Liver (tissue), 9 donors: Measurements from ENCODE around the gene ANKRD13D. TPM values are rescaled to one million over a fixed set of nuclear protein-coding genes. Genes with fewer than 3 reads are reported as not detected.

Source experiments
- DNase-seq: peaks from one replicate; pipeline ENCODE4 v3.0.0-alpha.2; 2017; ENCODE audit warnings: low spot score
- H3K27ac ChIP-seq, 2 donors: one replicate each; pipeline ENCODE4 v1.7.0; 2013; ENCODE audit warnings: inconsistent platforms in 2 of 2, low read length in 2 of 2, control low read depth in 1 of 2, low read depth in 1 of 2, mild to moderate bottlenecking in 1 of 2
- H3K27me3 ChIP-seq, 4 donors: one replicate each; pipeline versions ENCODE4 v1.6.1 to v1.7.0; 2013; ENCODE audit warnings: low read length in 3 of 4, inconsistent platforms in 1 of 4, mild to moderate bottlenecking in 1 of 4, moderate library complexity in 1 of 4; ENCODE audit not compliant: control insufficient read depth in 4 of 4, insufficient read depth in 4 of 4
- H3K36me3 ChIP-seq, 4 donors: one replicate each; pipeline versions ENCODE4 v1.6.1 to v1.7.0; 2013; ENCODE audit warnings: low read length in 3 of 4, mild to moderate bottlenecking in 3 of 4, low read depth in 1 of 4, moderate library complexity in 1 of 4; ENCODE audit not compliant: control insufficient read depth in 4 of 4, insufficient read depth in 3 of 4
- H3K4me1 ChIP-seq, 4 donors: one replicate each; pipeline versions ENCODE4 v1.6.1 to v1.7.0; 2013; ENCODE audit warnings: low read length in 3 of 4, mild to moderate bottlenecking in 3 of 4, moderate library complexity in 1 of 4; ENCODE audit not compliant: control insufficient read depth in 4 of 4, insufficient read depth in 4 of 4
- H3K4me3 ChIP-seq, 3 donors: one replicate each; pipeline versions ENCODE4 v1.6.1 to v1.7.0; 2013; ENCODE audit warnings: low read length in 3 of 3, control low read depth in 1 of 3, low read depth in 1 of 3, mild to moderate bottlenecking in 1 of 3
- H3K9ac ChIP-seq, 2 donors: one replicate each; pipeline ENCODE4 v1.7.0; 2013; ENCODE audit warnings: low read length in 2 of 2, mild to moderate bottlenecking in 2 of 2, moderate library complexity in 2 of 2, control low read depth in 1 of 2, low read depth in 1 of 2
- H3K9me3 ChIP-seq, 4 donors: one replicate each; pipeline versions ENCODE4 v1.6.1 to v1.7.0; 2013; ENCODE audit warnings: low read length in 3 of 4; ENCODE audit not compliant: control insufficient read depth in 4 of 4
- FOXA1 ChIP-seq: IDR thresholded peaks from 2 replicates; pipeline ENCODE4 v1.6.1; 2016; ENCODE audit warnings: antibody characterized with exemption
- FOXA2 ChIP-seq: IDR thresholded peaks from 2 replicates; pipeline ENCODE4 v1.6.1; 2016; ENCODE audit warnings: antibody characterized with exemption
- GABPA ChIP-seq, 2 donors: IDR thresholded peaks in 1 of 2; conservative IDR thresholded peaks in 1 of 2; 2 replicates each; pipeline ENCODE4 v1.6.1; 2016; ENCODE audit warnings: antibody characterized with exemption in 2 of 2, mild to moderate bottlenecking in 1 of 2, moderate library complexity in 1 of 2
- HNF4G ChIP-seq: IDR thresholded peaks from 2 replicates; pipeline ENCODE4 v1.6.1; 2016; ENCODE audit warnings: antibody characterized with exemption
- NR2F2 ChIP-seq: IDR thresholded peaks from 2 replicates; pipeline ENCODE4 v1.6.1; 2016; ENCODE audit warnings: antibody characterized with exemption
- REST ChIP-seq: IDR thresholded peaks from 2 replicates; pipeline ENCODE4 v1.6.1; 2016; ENCODE audit warnings: antibody characterized with exemption, mild to moderate bottlenecking
- SP1 ChIP-seq: IDR thresholded peaks from 2 replicates; pipeline ENCODE4 v1.6.1; 2018; ENCODE audit warnings: antibody characterized with exemption, mild to moderate bottlenecking
- TAF1 ChIP-seq: conservative IDR thresholded peaks from 2 replicates; pipeline ENCODE4 v1.6.1; 2016; ENCODE audit warnings: antibody characterized with exemption, mild to moderate bottlenecking
- YY1 ChIP-seq: IDR thresholded peaks from 2 replicates; pipeline ENCODE4 v1.6.1; 2016; ENCODE audit warnings: antibody characterized with exemption, mild to moderate bottlenecking
- ZBTB33 ChIP-seq: IDR thresholded peaks from 2 replicates; pipeline ENCODE4 v1.6.1; 2016; ENCODE audit warnings: antibody characterized with exemption
- WGBS: extraction: QIAGEN DNeasy Blood & Tissue Kit; methylation state at CpG from one replicate; pipeline ENCODE4 v1.1.7; 2013; 5-methylcytosine and 5-hydroxymethylcytosine counted together
- polyA plus RNA-seq, 2 donors: library from polyadenylated mRNA; stranded (reverse) in 1 of 2; unstranded in 1 of 2; fragments of 200-250 nt in 1 of 2; fragments of >200 nt in 1 of 2; fragmentation: Nextera tagmentation in 1 of 2; extraction: Ambion mirVana in 1 of 2; gene quantifications; one replicate each; pipeline versions ENCODE4 v1.2.1 to v1.2.3, GENCODE V29; 2013 to 2015
- total RNA-seq, 2 donors: library from RNA; depleted of rRNA; stranded (reverse); fragments of >200 nt; gene quantifications; one replicate each; pipeline ENCODE4 v1.2.3, GENCODE V29; 2014
- donor health status: healthy.
- donor health status: healthy.
- donor health status: healthy.
- donor health status: healthy.
- donor health status: healthy.

The ANKRD13D gene
- total and polyA plus RNA-seq, 4 donors, result 5.5 to 15.0 (median 5.9) TPM

GRCh38 chr11:67271205-67271540 is 17.9 kb upstream of the ANKRD13D start:
- Histone ChIP-seq H3K4me3 (no peak overlapping the region), H3K27ac (peak overlapping the region in 1 of 2 donors; percentile 43), H3K9me3 (no peaks in the 10 kb centered on the region), H3K36me3 (no peaks in the 10 kb centered on the region), H3K27me3 (no peaks in the 10 kb centered on the region), H3K4me1 (peaks cover 16 to 86% (median 52%) of the 10 kb centered on the region in 4 donors), H3K9ac (no peak overlapping the region)
- DNase-seq, result no peak
- TF ChIP-seq SP1 (no peak), HNF4G (no peak), TAF1 (no peak), REST (no peak), ZBTB33 (no peak), NR2F2 (no peak)
- WGBS, result 71% methylated on average over 5 of the region's 5 CpGs

- Histone ChIP-seq H3K27me3 (no peaks in the 10 kb centered on the region), H3K4me3 (no peak overlapping the region), H3K9ac (no peak overlapping the region), H3K9me3 (no peaks in the 10 kb centered on the region), H3K4me1 (peaks cover 18 to 90% (median 54%) of the 10 kb centered on the region in 4 donors), H3K36me3 (no peaks in the 10 kb centered on the region), H3K27ac (peak overlapping the region; percentile 43 to 44)
- TF ChIP-seq FOXA1 (no peak), GABPA (IDR thresholded peaks at IDR 0.05 in 1 of 2, conservative IDR thresholded peaks at IDR 0.05 in 1 of 2) (no peak), HNF4G (no peak), YY1 (no peak), SP1 (no peak), FOXA2 (no peak)
- DNase-seq, result no peak
- WGBS, result 64% methylated on average over 19 of the region's 19 CpGs
Observed at GRCh38 chr11:67271541-67272284, 17.4 kb upstream of the ANKRD13D start.
